GM12892 (cell line): ENCODE data around the gene PTPRR.

Experiments used
- POLR2A ChIP-seq: IDR thresholded peaks from 2 replicates; pipeline ENCODE4 v1.6.1; 2011; ENCODE audit warnings: low read depth, low read length, control low read depth
- POLR2AphosphoS5 ChIP-seq: IDR thresholded peaks from 2 replicates; pipeline ENCODE4 v1.6.1; 2011; ENCODE audit warnings: low read depth, low read length, control low read depth
- TAF1 ChIP-seq: IDR thresholded peaks from 2 replicates; pipeline ENCODE4 v1.6.1; 2011; ENCODE audit warnings: low read depth, mild to moderate bottlenecking, control low read depth, low read length, borderline replicate concordance

- TF ChIP-seq POLR2A (no peak), POLR2AphosphoS5 (no peak), TAF1 (no peak)
Observed at GRCh38 chr12:70853326-70853725, 67.2 kb downstream of the PTPRR start.
